ENCODE measurements around the gene USP7. TPM values are rescaled to one million over a fixed set of nuclear protein-coding genes. Genes with fewer than 3 reads are reported as not detected.

Gene USP7
- total and polyA plus RNA-seq, 3 donors from 2014 or later = 159 to 173 (median 172) TPM

GRCh38 chr16:8946544-8946943 is 17.2 kb downstream of the USP7 start:
- Histone ChIP-seq H3K4me1 (peaks cover 30% of the 10 kb centered on the region), H3K36me3 (ENCODE audit: low read depth, missing control alignments) (no peaks in the 10 kb centered on the region), H3K4me3 (no peak overlapping the region), H3K27me3 (no peaks in the 10 kb centered on the region), H3K27ac (no peak overlapping the region), H3K9me3 (no peaks in the 10 kb centered on the region)
- TF ChIP-seq CTCF (IDR thresholded peaks at IDR 0.05) = no peak
- TF ChIP-seq POLR2A (IDR thresholded peaks at IDR 0.05) = no peak
- DNase-seq = no peak
- intact Hi-C loops (cut with DNase I; ENCODE audit: low total_unique reads) = no loop called here
- WGBS, 2 donors = 67 to 69% methylated on average over 6 of the region's 6 CpGs

- Histone ChIP-seq H3K36me3 (ENCODE audit: low read depth, missing control alignments) (no peaks in the 10 kb centered on the region), H3K27ac (no peak overlapping the region), H3K9me3 (no peaks in the 10 kb centered on the region), H3K27me3 (no peaks in the 10 kb centered on the region), H3K4me1 (peaks cover 22% of the 10 kb centered on the region), H3K4me3 (no peak overlapping the region)
- no peak for TF ChIP-seq CTCF (IDR thresholded peaks at IDR 0.05)
- no peak for TF ChIP-seq POLR2A (IDR thresholded peaks at IDR 0.05)
- WGBS, 2 donors = 79 to 91% methylated on average over 3 of the region's 3 CpGs
- intact Hi-C loops (cut with DNase I; ENCODE audit: low total_unique reads) = no loop called here
- DNase-seq = no peak
Observed at GRCh38 chr16:8945626-8946296, 17.9 kb downstream of the USP7 start.

GRCh38 chr16:8943966-8944759 is 19.5 kb downstream of the USP7 start:
- TF ChIP-seq CTCF (IDR thresholded peaks at IDR 0.05) = no peak
- TF ChIP-seq POLR2A (IDR thresholded peaks at IDR 0.05) = no peak
- 57 to 64% methylated on average over 5 of the region's 5 CpGs for WGBS, 2 donors
- Histone ChIP-seq H3K27ac (no peak overlapping the region), H3K9me3 (no peaks in the 10 kb centered on the region), H3K36me3 (ENCODE audit: low read depth, missing control alignments) (no peaks in the 10 kb centered on the region), H3K27me3 (no peaks in the 10 kb centered on the region), H3K4me3 (no peak overlapping the region), H3K4me1 (peaks cover 16% of the 10 kb centered on the region)
- intact Hi-C loops (cut with DNase I; ENCODE audit: low total_unique reads) = no loop called here
- no peak for DNase-seq

GRCh38 chr16:8943001-8943763 is 20.5 kb downstream of the USP7 start:
- Histone ChIP-seq H3K36me3 (ENCODE audit: low read depth, missing control alignments) (no peaks in the 10 kb centered on the region), H3K27me3 (no peaks in the 10 kb centered on the region), H3K27ac (no peak overlapping the region), H3K4me3 (no peak overlapping the region), H3K9me3 (no peaks in the 10 kb centered on the region), H3K4me1 (peaks cover 17% of the 10 kb centered on the region)
- no peak for TF ChIP-seq POLR2A (IDR thresholded peaks at IDR 0.05)
- TF ChIP-seq CTCF (IDR thresholded peaks at IDR 0.05) = no peak
- intact Hi-C loops (cut with DNase I; ENCODE audit: low total_unique reads) = no loop called here
- WGBS, 2 donors = 74 to 77% methylated on average over 14 of the region's 14 CpGs
- no peak for DNase-seq

All from testis (tissue), 3 donors.